GM23338 (cell line): ENCODE data around the gene EPHB1. TPM values are rescaled to one million over a fixed set of nuclear protein-coding genes. Genes with fewer than 3 reads are reported as not detected.

Source experiments
- ATAC-seq: fragments of 200-7000 bp; cut with Tn5 transposase; 3 replicates; pipeline ENCODE4 v1.9.1; 2020
- DNase-seq: peaks from one replicate; pipeline ENCODE4 v3.0.0-alpha.2; 2015; ENCODE audit warnings: low spot score
- H2AFZ ChIP-seq: fragments of 200-600 bp; sonication (generic); 2 replicates; pipeline ENCODE4 v1.8.0; 2016; ENCODE audit warnings: antibody characterized with exemption, mild to moderate bottlenecking, moderate library complexity
- H3F3A ChIP-seq: fragments of 200-600 bp; sonication (generic); replicated peaks from 2 replicates; pipeline ENCODE4 v1.8.0; 2017; ENCODE audit warnings: antibody characterized with exemption, mixed run types, low read depth
- H3K27ac ChIP-seq: fragments of 200-600 bp; sonication (generic); 2 replicates; pipeline ENCODE4 v1.6.1; 2016; ENCODE audit warnings: low read depth
- H3K27me3 ChIP-seq: fragments of 200-600 bp; sonication (generic); 2 replicates; pipeline ENCODE4 v1.8.0; 2016; ENCODE audit warnings: mild to moderate bottlenecking, mixed run types, moderate library complexity; ENCODE audit not compliant: insufficient read depth
- H3K36me3 ChIP-seq: fragments of 200-600 bp; sonication (generic); 2 replicates; pipeline ENCODE4 v1.8.0; 2016; ENCODE audit warnings: mild to moderate bottlenecking; ENCODE audit not compliant: insufficient read depth
- H3K4me1 ChIP-seq: fragments of 200-600 bp; sonication (generic); 2 replicates; pipeline ENCODE4 v1.8.0; 2016; ENCODE audit warnings: mild to moderate bottlenecking, moderate library complexity; ENCODE audit not compliant: insufficient read depth
- H3K4me2 ChIP-seq: fragments of 200-600 bp; sonication (generic); 2 replicates; pipeline ENCODE4 v1.7.1; 2017; ENCODE audit warnings: mixed run types
- H3K4me3 ChIP-seq: fragments of 200-600 bp; sonication (generic); 2 replicates; pipeline ENCODE4 v1.6.1; 2016; ENCODE audit warnings: mixed run types
- H3K79me2 ChIP-seq: fragments of 200-600 bp; sonication (generic); replicated peaks from 2 replicates; pipeline ENCODE4 v1.8.0; 2017; ENCODE audit warnings: mild to moderate bottlenecking; ENCODE audit not compliant: insufficient read depth
- H3K9me2 ChIP-seq: fragments of 200-600 bp; sonication (generic); 2 replicates; pipeline ENCODE4 v1.8.0; 2017; ENCODE audit not compliant: insufficient read depth
- H4K20me1 ChIP-seq: fragments of 200-600 bp; sonication (generic); replicated peaks from 2 replicates; pipeline ENCODE4 v1.8.0; 2017; ENCODE audit warnings: mild to moderate bottlenecking; ENCODE audit not compliant: insufficient read depth
- H3K27ac Mint-ChIP-seq: 2 replicates; pipeline ENCODE4 v1.8.0; 2020; ENCODE audit warnings: inconsistent platforms, mild to moderate bottlenecking, moderate library complexity, mixed read lengths
- H3K27me3 Mint-ChIP-seq: 3 replicates; pipeline ENCODE4 v1.8.0; 2022; ENCODE audit warnings: low read depth, mild to moderate bottlenecking, moderate library complexity, mixed read lengths, inconsistent platforms; ENCODE audit not compliant: insufficient read depth, poor library complexity
- H3K36me3 Mint-ChIP-seq: 3 replicates; pipeline ENCODE4 v1.8.0; 2021; ENCODE audit warnings: low read depth, mild to moderate bottlenecking, inconsistent platforms, moderate library complexity, mixed read lengths
- H3K4me1 Mint-ChIP-seq: 3 replicates; pipeline ENCODE4 v1.8.0; 2020; ENCODE audit warnings: mild to moderate bottlenecking, inconsistent platforms, mixed read lengths
- H3K4me3 Mint-ChIP-seq: 3 replicates; pipeline ENCODE4 v1.8.0; 2021; ENCODE audit warnings: moderate library complexity, mild to moderate bottlenecking, inconsistent platforms, mixed read lengths
- H3K9me3 Mint-ChIP-seq: 3 replicates; pipeline ENCODE4 v1.8.0; 2020; ENCODE audit warnings: moderate library complexity, mild to moderate bottlenecking, inconsistent platforms, mixed read lengths
- CREB1 ChIP-seq: fragments of 250-450 bp; sonication (Bioruptor Pico); IDR thresholded peaks from 2 replicates; pipeline ENCODE4 v1.5.0; 2020; ENCODE audit warnings: low read depth, mild to moderate bottlenecking, moderate library complexity
- EZH2phosphoT487 ChIP-seq: fragments of 200-600 bp; sonication (generic); IDR thresholded peaks from one replicate; pipeline ENCODE4 v1.8.1; 2018; ENCODE audit warnings: antibody characterized with exemption; ENCODE audit not compliant: unreplicated experiment
- JUNB ChIP-seq: IDR thresholded peaks from one replicate; pipeline ENCODE4 v1.6.1; 2016; ENCODE audit warnings: antibody characterized with exemption; ENCODE audit not compliant: unreplicated experiment
- POLR2AphosphoS5 ChIP-seq: IDR thresholded peaks from 2 replicates; pipeline ENCODE4 v1.6.1; 2016; ENCODE audit warnings: antibody characterized with exemption, low read depth
- STAT1 ChIP-seq: IDR thresholded peaks from one replicate; pipeline ENCODE4 v1.6.1; 2016; ENCODE audit warnings: antibody characterized with exemption; ENCODE audit not compliant: unreplicated experiment
- ZNF114 ChIP-seq: fragments of 250-450 bp; sonication (Bioruptor Pico); IDR thresholded peaks from 2 replicates; pipeline ENCODE4 v1.5.0; 2020; ENCODE audit warnings: mild to moderate bottlenecking, moderate library complexity
- polyA plus RNA-seq: library from polyadenylated mRNA; unstranded; fragments of >200 nt; fragmentation: Nextera tagmentation; extraction: Ambion mirVana; gene quantifications from 2 replicates; pipeline ENCODE4 v1.2.1, GENCODE V29; 2016
- total RNA-seq: library from RNA; depleted of rRNA; stranded (reverse); fragments of >200 nt; shearing (Covaris generic); gene quantifications from 2 replicates; pipeline ENCODE4 v1.2.3, GENCODE V29; 2014
- TF ChIP-seq, protein P1 (sequence below), 2 experiments: fragments of 200-600 bp in 1 of 2; sonication (generic) in 1 of 2; conservative IDR thresholded peaks; 2 replicates each; pipeline versions ENCODE4 v1.5.1 to v1.6.1; 2016 to 2017; ENCODE audit warnings: antibody characterized with exemption in 2 of 2, low read depth in 2 of 2, mild to moderate bottlenecking in 2 of 2, moderate library complexity in 1 of 2
- TF ChIP-seq, protein P2 (sequence below): fragments of 250-450 bp; sonication (Bioruptor Pico); IDR thresholded peaks from 2 replicates; pipeline ENCODE4 v1.5.0; 2020; ENCODE audit warnings: mild to moderate bottlenecking, moderate library complexity
- TF ChIP-seq, protein P3 (sequence below): IDR thresholded peaks from 2 replicates; pipeline ENCODE4 v1.6.1; 2016; ENCODE audit warnings: antibody characterized with exemption

Gene EPHB1
- total and polyA plus RNA-seq, 2 experiments from 2014 or later, result 2.7 to 5.2 TPM

DNA sequence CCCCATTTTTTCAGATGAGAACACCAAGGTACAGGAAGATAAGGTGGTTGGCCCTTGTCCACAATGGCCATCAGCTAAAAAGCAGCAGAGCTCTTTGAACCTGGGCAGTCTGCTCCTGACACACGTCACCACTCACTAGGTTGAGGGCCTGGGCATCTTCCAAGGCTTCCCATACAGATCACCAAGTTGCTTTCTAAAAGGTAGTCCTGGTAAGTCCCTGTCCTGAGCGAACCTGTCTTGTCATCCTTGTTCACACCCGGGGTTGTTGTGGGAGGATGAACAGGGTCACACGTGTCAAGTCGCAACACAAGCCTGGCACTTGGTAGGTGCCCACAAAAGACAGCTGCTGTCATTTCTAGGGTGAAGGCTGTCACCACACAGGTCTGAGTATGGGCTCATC lies 260.4 kb downstream of the EPHB1 start:
- no peak overlapping the region for H2AFZ ChIP-seq
- H3K27me3 Mint-ChIP-seq, result no peaks in the 10 kb centered on the region
- H3K9me2 ChIP-seq, result 0 out of 2 replicates have a peak, but pooled peaks cover 5% of the 10 kb centered on the region
- no peaks in the 10 kb centered on the region for H4K20me1 ChIP-seq
- H3K36me3 Mint-ChIP-seq, result no peaks in the 10 kb centered on the region; the same call in 2 of the 3 replicates
- no peaks in the 10 kb centered on the region for H3K79me2 ChIP-seq
- no peak overlapping the region for H3K4me3 ChIP-seq
- H3K4me2 ChIP-seq, result no peak overlapping the region
- H3K27ac ChIP-seq, result no peak overlapping the region
- DNase-seq (no peak), ATAC-seq (no peak)
- no peaks in the 10 kb centered on the region for H3K36me3 ChIP-seq
- H3K4me3 Mint-ChIP-seq, result no peak overlapping the region
- H3K27ac Mint-ChIP-seq, result no peak overlapping the region
- TF ChIP-seq, protein P1, sequence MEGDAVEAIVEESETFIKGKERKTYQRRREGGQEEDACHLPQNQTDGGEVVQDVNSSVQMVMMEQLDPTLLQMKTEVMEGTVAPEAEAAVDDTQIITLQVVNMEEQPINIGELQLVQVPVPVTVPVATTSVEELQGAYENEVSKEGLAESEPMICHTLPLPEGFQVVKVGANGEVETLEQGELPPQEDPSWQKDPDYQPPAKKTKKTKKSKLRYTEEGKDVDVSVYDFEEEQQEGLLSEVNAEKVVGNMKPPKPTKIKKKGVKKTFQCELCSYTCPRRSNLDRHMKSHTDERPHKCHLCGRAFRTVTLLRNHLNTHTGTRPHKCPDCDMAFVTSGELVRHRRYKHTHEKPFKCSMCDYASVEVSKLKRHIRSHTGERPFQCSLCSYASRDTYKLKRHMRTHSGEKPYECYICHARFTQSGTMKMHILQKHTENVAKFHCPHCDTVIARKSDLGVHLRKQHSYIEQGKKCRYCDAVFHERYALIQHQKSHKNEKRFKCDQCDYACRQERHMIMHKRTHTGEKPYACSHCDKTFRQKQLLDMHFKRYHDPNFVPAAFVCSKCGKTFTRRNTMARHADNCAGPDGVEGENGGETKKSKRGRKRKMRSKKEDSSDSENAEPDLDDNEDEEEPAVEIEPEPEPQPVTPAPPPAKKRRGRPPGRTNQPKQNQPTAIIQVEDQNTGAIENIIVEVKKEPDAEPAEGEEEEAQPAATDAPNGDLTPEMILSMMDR (conservative IDR thresholded peaks at IDR 0.05; ENCODE audit: low read depth in 2 of 2), result no peak
- TF ChIP-seq STAT1, result no peak
- no peak for TF ChIP-seq POLR2AphosphoS5
- TF ChIP-seq EZH2phosphoT487, result no peak
- no peak for TF ChIP-seq CREB1 (CRISPR knock-in tag)
- TF ChIP-seq JUNB, result no peak
- TF ChIP-seq, protein P2, sequence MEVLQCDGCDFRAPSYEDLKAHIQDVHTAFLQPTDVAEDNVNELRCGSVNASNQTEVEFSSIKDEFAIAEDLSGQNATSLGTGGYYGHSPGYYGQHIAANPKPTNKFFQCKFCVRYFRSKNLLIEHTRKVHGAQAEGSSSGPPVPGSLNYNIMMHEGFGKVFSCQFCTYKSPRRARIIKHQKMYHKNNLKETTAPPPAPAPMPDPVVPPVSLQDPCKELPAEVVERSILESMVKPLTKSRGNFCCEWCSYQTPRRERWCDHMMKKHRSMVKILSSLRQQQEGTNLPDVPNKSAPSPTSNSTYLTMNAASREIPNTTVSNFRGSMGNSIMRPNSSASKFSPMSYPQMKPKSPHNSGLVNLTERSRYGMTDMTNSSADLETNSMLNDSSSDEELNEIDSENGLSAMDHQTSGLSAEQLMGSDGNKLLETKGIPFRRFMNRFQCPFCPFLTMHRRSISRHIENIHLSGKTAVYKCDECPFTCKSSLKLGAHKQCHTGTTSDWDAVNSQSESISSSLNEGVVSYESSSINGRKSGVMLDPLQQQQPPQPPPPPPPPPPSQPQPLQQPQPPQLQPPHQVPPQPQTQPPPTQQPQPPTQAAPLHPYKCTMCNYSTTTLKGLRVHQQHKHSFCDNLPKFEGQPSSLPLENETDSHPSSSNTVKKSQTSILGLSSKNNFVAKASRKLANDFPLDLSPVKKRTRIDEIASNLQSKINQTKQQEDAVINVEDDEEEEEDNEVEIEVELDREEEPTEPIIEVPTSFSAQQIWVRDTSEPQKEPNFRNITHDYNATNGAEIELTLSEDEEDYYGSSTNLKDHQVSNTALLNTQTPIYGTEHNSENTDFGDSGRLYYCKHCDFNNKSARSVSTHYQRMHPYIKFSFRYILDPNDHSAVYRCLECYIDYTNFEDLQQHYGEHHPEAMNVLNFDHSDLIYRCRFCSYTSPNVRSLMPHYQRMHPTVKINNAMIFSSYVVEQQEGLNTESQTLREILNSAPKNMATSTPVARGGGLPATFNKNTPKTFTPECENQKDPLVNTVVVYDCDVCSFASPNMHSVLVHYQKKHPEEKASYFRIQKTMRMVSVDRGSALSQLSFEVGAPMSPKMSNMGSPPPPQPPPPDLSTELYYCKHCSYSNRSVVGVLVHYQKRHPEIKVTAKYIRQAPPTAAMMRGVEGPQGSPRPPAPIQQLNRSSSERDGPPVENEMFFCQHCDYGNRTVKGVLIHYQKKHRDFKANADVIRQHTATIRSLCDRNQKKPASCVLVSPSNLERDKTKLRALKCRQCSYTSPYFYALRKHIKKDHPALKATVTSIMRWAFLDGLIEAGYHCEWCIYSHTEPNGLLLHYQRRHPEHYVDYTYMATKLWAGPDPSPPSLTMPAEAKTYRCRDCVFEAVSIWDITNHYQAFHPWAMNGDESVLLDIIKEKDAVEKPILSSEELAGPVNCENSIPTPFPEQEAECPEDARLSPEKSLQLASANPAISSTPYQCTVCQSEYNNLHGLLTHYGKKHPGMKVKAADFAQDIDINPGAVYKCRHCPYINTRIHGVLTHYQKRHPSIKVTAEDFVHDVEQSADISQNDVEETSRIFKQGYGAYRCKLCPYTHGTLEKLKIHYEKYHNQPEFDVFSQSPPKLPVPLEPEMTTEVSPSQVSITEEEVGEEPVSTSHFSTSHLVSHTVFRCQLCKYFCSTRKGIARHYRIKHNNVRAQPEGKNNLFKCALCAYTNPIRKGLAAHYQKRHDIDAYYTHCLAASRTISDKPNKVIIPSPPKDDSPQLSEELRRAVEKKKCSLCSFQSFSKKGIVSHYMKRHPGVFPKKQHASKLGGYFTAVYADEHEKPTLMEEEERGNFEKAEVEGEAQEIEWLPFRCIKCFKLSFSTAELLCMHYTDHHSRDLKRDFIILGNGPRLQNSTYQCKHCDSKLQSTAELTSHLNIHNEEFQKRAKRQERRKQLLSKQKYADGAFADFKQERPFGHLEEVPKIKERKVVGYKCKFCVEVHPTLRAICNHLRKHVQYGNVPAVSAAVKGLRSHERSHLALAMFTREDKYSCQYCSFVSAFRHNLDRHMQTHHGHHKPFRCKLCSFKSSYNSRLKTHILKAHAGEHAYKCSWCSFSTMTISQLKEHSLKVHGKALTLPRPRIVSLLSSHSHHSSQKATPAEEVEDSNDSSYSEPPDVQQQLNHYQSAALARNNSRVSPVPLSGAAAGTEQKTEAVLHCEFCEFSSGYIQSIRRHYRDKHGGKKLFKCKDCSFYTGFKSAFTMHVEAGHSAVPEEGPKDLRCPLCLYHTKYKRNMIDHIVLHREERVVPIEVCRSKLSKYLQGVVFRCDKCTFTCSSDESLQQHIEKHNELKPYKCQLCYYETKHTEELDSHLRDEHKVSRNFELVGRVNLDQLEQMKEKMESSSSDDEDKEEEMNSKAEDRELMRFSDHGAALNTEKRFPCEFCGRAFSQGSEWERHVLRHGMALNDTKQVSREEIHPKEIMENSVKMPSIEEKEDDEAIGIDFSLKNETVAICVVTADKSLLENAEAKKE, result no peak
- TF ChIP-seq ZNF114 (CRISPR knock-in tag), result no peak
- TF ChIP-seq, protein P3, sequence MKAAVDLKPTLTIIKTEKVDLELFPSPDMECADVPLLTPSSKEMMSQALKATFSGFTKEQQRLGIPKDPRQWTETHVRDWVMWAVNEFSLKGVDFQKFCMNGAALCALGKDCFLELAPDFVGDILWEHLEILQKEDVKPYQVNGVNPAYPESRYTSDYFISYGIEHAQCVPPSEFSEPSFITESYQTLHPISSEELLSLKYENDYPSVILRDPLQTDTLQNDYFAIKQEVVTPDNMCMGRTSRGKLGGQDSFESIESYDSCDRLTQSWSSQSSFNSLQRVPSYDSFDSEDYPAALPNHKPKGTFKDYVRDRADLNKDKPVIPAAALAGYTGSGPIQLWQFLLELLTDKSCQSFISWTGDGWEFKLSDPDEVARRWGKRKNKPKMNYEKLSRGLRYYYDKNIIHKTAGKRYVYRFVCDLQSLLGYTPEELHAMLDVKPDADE, result no peak
- H3F3A ChIP-seq, result no peaks in the 10 kb centered on the region
- 0 out of 2 replicates have a peak, but pooled peaks cover under 1% of the 10 kb centered on the region for H3K4me1 ChIP-seq
- H3K27me3 ChIP-seq, result no peaks in the 10 kb centered on the region
- no peaks in the 10 kb centered on the region; the same call in 2 of the 3 replicates for H3K9me3 Mint-ChIP-seq
- H3K4me1 Mint-ChIP-seq, result peaks cover 12% of the 10 kb centered on the region
